VCaP (cell line): ENCODE results near the gene GOPC.

Experiments used
- H3K27ac ChIP-seq: fragments of 450-650 bp; 2 replicates; pipeline ENCODE4 v1.5.1; 2017
- TF ChIP-seq, protein P1 (sequence below): fragments of 450-650 bp; conservative IDR thresholded peaks from 2 replicates; pipeline ENCODE4 v1.5.1; 2017; ENCODE audit warnings: mild to moderate bottlenecking, moderate library complexity

GOPC gene

GRCh38 chr6:117568247-117568646, 34.1 kb downstream of the GOPC start:
- TF ChIP-seq, protein P1, sequence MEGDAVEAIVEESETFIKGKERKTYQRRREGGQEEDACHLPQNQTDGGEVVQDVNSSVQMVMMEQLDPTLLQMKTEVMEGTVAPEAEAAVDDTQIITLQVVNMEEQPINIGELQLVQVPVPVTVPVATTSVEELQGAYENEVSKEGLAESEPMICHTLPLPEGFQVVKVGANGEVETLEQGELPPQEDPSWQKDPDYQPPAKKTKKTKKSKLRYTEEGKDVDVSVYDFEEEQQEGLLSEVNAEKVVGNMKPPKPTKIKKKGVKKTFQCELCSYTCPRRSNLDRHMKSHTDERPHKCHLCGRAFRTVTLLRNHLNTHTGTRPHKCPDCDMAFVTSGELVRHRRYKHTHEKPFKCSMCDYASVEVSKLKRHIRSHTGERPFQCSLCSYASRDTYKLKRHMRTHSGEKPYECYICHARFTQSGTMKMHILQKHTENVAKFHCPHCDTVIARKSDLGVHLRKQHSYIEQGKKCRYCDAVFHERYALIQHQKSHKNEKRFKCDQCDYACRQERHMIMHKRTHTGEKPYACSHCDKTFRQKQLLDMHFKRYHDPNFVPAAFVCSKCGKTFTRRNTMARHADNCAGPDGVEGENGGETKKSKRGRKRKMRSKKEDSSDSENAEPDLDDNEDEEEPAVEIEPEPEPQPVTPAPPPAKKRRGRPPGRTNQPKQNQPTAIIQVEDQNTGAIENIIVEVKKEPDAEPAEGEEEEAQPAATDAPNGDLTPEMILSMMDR: no peak
- H3K27ac ChIP-seq: no peak overlapping the region

DNA sequence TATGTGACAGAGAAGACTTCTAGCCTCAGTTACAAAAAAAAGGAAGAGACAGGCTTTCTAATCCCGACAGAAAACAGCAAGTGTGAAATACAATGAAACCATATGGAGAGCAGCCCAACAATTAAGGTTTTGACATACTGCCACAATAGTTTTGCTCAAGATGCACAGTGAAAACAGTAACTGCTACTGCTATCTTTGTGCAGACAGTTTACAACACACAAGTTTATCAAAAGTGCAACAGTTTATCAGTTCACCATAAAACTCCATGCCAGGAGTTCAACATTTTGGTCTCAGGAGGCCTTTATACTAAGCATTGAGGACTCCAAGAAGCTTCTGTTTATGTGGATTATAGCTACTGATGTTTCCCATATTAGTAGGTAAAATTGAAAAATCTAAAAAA, 37.6 kb downstream of the GOPC start:
- TF ChIP-seq, protein P1: no peak
- H3K27ac ChIP-seq: no peak overlapping the region

GRCh38 chr6:117561128-117561527, 41.2 kb downstream of the GOPC start:
- TF ChIP-seq, protein P1: no peak
- no peak overlapping the region for H3K27ac ChIP-seq

DNA sequence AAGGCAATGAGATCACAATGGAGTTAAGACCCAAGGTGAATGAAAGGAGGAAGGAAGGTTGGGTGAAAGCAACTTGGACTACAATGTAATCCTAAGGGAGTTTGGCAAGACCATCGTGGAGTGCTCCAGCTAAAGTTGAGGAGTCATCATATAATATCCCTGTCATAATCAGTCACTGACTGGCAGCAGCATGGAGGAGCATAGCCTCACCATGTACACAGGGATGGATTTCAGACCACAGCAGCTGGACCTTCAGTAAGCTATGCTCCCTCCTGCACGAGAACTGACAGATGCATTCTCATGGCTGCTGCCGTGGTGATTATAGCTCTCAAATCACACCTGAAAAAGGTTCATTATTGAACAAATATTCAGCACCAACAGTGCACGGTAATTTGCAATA, 43.0 kb downstream of the GOPC start:
- TF ChIP-seq, protein P1: no peak
- H3K27ac ChIP-seq: no peak overlapping the region

- H3K27ac ChIP-seq: no peak overlapping the region
- TF ChIP-seq, protein P1: no peak
Observed at GRCh38 chr6:117558818-117559217, 43.5 kb downstream of the GOPC start.

DNA sequence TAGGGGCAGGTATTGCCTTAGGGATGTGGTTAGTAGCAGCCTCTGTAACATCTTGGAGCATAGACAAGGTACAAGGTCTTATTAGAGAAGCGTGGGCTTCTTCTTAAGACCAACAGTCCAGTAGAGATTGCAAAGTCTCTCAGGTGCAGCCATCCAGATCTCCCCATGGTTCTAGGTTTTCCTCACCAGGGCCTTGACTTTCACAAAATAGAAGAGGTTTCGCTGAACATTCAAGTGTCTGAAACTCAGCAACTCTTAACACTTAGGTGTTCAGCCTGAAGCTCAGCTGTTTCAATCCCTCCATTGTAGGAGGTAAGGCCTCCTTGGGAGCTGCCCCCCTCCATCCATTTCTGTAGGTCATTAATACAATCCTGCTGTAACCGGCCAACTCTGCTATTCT, 44.4 kb downstream of the GOPC start:
- H3K27ac ChIP-seq: no peak overlapping the region
- TF ChIP-seq, protein P1: no peak

DNA sequence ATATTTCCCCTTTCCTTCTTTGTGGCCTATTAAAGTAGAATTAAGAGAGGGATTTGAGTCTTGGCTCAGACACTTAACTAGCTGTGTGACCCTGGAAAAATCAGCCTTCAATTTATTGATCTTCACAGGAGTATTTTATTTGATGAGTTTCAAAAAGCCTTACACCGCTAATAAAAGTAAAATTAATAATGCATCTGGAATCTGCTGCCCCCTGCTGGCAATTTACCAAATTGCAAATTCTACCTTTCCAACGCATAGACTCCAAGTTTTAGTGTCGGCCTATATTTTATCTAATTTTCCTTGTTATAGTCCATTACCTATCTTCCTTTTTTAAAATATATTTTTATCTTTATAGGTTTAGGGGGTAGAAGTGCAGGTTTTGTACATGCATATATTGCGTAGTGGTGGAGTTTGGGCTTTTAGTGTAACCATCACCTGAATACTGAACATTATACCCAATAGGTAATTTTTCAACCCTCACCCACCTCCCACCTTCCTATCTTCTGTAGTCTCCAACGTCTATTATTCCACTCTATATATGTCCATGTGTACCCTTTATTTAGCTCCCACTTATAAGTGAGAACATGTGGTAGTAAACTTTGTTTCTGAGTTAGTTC, 46.3 kb downstream of the GOPC start:
- TF ChIP-seq, protein P1: peak; percentile 89
- no peak overlapping the region for H3K27ac ChIP-seq
